H1 (cell line): ENCODE data around the gene MTARC1. TPM values are rescaled to one million over a fixed set of nuclear protein-coding genes. Genes with fewer than 3 reads are reported as not detected.

Experiments
- CTCF ChIA-PET: fragments of 300-600 bp; sonication (Branson Sonifier 250); formaldehyde crosslinking; loops from one replicate; lab custom pipeline; 2021; ENCODE audit not compliant: partially characterized antibody; lab: Charles Lee
- POLR2A ChIA-PET: fragments of 300-600 bp; sonication (Branson Sonifier 250); formaldehyde crosslinking; loops from one replicate; lab custom pipeline; 2021; ENCODE audit warnings: inconsistent platforms; ENCODE audit not compliant: partially characterized antibody; lab: Charles Lee
- DNase-seq, 2 experiments: peaks; one replicate each; pipeline versions ENCODE4 v3.0.0 to v3.0.0-alpha.2; 2010 to 2022; ENCODE audit warnings: low spot score in 2 of 2, low read depth in 1 of 2, mixed read lengths in 1 of 2
- FAIRE-seq: peaks from 2 replicates; lab custom pipeline; 2011; peaks lifted over from hg19 to GRCh38; lab: Jason Lieb, UNC
- H2AFZ ChIP-seq: 2 replicates; pipeline ENCODE4 v1.8.1; 2012; ENCODE audit warnings: low read length, inconsistent platforms
- H2AK5ac ChIP-seq: 2 replicates; pipeline ENCODE4 v1.6.1; 2013; ENCODE audit warnings: low read depth, low read length
- H2BK120ac ChIP-seq: replicated peaks from 2 replicates; pipeline ENCODE3; 2013; ENCODE audit warnings: low read depth, low read length, inconsistent platforms
- H2BK12ac ChIP-seq: 2 replicates; pipeline ENCODE4 v1.6.1; 2013; ENCODE audit warnings: low read depth, low read length
- H2BK15ac ChIP-seq: 2 replicates; pipeline ENCODE4 v1.6.1; 2013; ENCODE audit warnings: low read length
- H2BK20ac ChIP-seq: 2 replicates; pipeline ENCODE4 v1.6.1; 2013; ENCODE audit warnings: low read length
- H2BK5ac ChIP-seq: 2 replicates; pipeline ENCODE4 v1.6.1; 2013; ENCODE audit warnings: low read depth, low read length
- H3K14ac ChIP-seq: 2 replicates; pipeline ENCODE4 v1.6.1; 2013; ENCODE audit warnings: inconsistent platforms; ENCODE audit not compliant: insufficient read length
- H3K18ac ChIP-seq: 2 replicates; pipeline ENCODE4 v1.6.1; 2013; ENCODE audit warnings: low read length; ENCODE audit errors: extremely low read depth
- H3K23ac ChIP-seq: 2 replicates; pipeline ENCODE4 v1.6.1; 2013; ENCODE audit warnings: inconsistent platforms; ENCODE audit not compliant: insufficient read length
- H3K23me2 ChIP-seq: 2 replicates; pipeline ENCODE4 v1.6.1; 2013; ENCODE audit warnings: low read depth, low read length
- H3K27ac ChIP-seq: 2 replicates; pipeline ENCODE4 v1.6.1; 2011; ENCODE audit warnings: low read depth, low read length, inconsistent platforms
- H3K27me3 ChIP-seq, 4 experiments: replicated peaks in 1 of 4; 1 replicate in 1 of 4; 2 replicates in 3 of 4; pipeline versions ENCODE4 v1.6.1 to v1.8.1; 2011 to 2013; ENCODE audit warnings: low read length in 3 of 4, mild to moderate bottlenecking in 3 of 4, inconsistent platforms in 2 of 4, mixed read lengths in 2 of 4, moderate library complexity in 1 of 4; ENCODE audit not compliant: control insufficient read depth in 3 of 4, insufficient read depth in 3 of 4; ENCODE audit errors: extremely low read depth in 1 of 4
- H3K36me3 ChIP-seq, 4 experiments: 2 replicates each; pipeline versions ENCODE4 v1.6.1 to v1.8.1; 2011 to 2013; ENCODE audit warnings: mild to moderate bottlenecking in 4 of 4, low read length in 3 of 4, moderate library complexity in 2 of 4, control low read depth in 1 of 4, inconsistent platforms in 1 of 4; ENCODE audit not compliant: insufficient read depth in 4 of 4, control insufficient read depth in 2 of 4
- H3K4ac ChIP-seq: replicated peaks from 2 replicates; pipeline ENCODE3; 2013; ENCODE audit warnings: low read length, low read depth, mixed read lengths, inconsistent platforms; ENCODE audit not compliant: insufficient read length
- H3K4me1 ChIP-seq, 4 experiments: replicated peaks in 1 of 4; 1 replicate in 1 of 4; 2 replicates in 3 of 4; pipeline versions ENCODE4 v1.6.1 to v1.8.1; 2011 to 2013; ENCODE audit warnings: low read length in 3 of 4, inconsistent platforms in 2 of 4, mixed read lengths in 1 of 4; ENCODE audit not compliant: insufficient read depth in 4 of 4, control insufficient read depth in 3 of 4
- H3K4me2 ChIP-seq, 2 experiments: 2 replicates each; pipeline versions ENCODE4 v1.6.1 to v1.8.1; 2011 to 2013; ENCODE audit warnings: low read depth in 2 of 2, low read length in 2 of 2, control low read depth in 1 of 2, inconsistent platforms in 1 of 2, mild to moderate bottlenecking in 1 of 2; ENCODE audit not compliant: insufficient read depth in 1 of 2
- H3K4me3 ChIP-seq, 4 experiments: fragments of 200-600, 300-600 bp in 1 of 4; sonication (generic), shearing (Covaris generic), sonication (Bioruptor Twin) in 1 of 4; 2 replicates each; pipeline versions ENCODE4 v1.5.1 to v1.8.1; 2011 to 2016; ENCODE audit warnings: low read length in 4 of 4, low read depth in 3 of 4, control low read depth in 2 of 4, inconsistent platforms in 2 of 4, mild to moderate bottlenecking in 2 of 4, mixed read lengths in 1 of 4, moderate library complexity in 1 of 4; ENCODE audit not compliant: insufficient read depth in 2 of 4; ENCODE audit errors: extremely low read depth in 1 of 4
- H3K56ac ChIP-seq: replicated peaks from 2 replicates; pipeline ENCODE3; 2013; ENCODE audit warnings: low read depth, mild to moderate bottlenecking, mixed read lengths, low read length, inconsistent platforms; ENCODE audit not compliant: insufficient read length
- H3K79me1 ChIP-seq: 2 replicates; pipeline ENCODE4 v1.6.1; 2013; ENCODE audit warnings: low read depth, low read length, control low read depth
- H3K79me2 ChIP-seq, 2 experiments: 2 replicates each; pipeline versions ENCODE4 v1.6.1 to v1.8.1; 2012 to 2013; ENCODE audit warnings: low read length in 2 of 2, mild to moderate bottlenecking in 2 of 2, inconsistent platforms in 1 of 2; ENCODE audit not compliant: insufficient read depth in 2 of 2, control insufficient read depth in 1 of 2
- H3K9ac ChIP-seq, 4 experiments: replicated peaks in 1 of 4; 1 replicate in 1 of 4; 2 replicates in 3 of 4; pipeline versions ENCODE4 v1.6.1 to v1.8.1; 2011 to 2013; ENCODE audit warnings: low read depth in 3 of 4, low read length in 3 of 4, control low read depth in 2 of 4, mild to moderate bottlenecking in 2 of 4, moderate library complexity in 2 of 4, inconsistent platforms in 1 of 4; ENCODE audit errors: extremely low read depth in 1 of 4
- H3K9me3 ChIP-seq, 2 experiments: 2 replicates each; pipeline versions ENCODE4 v1.6.1 to v1.8.1; 2012 to 2013; ENCODE audit warnings: mild to moderate bottlenecking in 2 of 2, moderate library complexity in 2 of 2, control low read depth in 1 of 2, inconsistent platforms in 1 of 2, low read depth in 1 of 2, low read length in 1 of 2, mixed read lengths in 1 of 2; ENCODE audit not compliant: insufficient read depth in 2 of 2
- H4K20me1 ChIP-seq, 2 experiments: replicated peaks in 1 of 2; 2 replicates each; pipeline versions ENCODE3 to v1.8.1; 2011 to 2013; ENCODE audit warnings: inconsistent platforms in 2 of 2, low read length in 2 of 2, mild to moderate bottlenecking in 1 of 2; ENCODE audit not compliant: insufficient read depth in 2 of 2, control insufficient read depth in 1 of 2
- H4K5ac ChIP-seq: 2 replicates; pipeline ENCODE4 v1.6.1; 2013; ENCODE audit warnings: low read length, low read depth, mixed read lengths, inconsistent platforms; ENCODE audit not compliant: insufficient read length
- H4K8ac ChIP-seq: 2 replicates; pipeline ENCODE4 v1.8.0; 2013; ENCODE audit warnings: mild to moderate bottlenecking, moderate library complexity, low read length, inconsistent platforms; ENCODE audit not compliant: insufficient read depth; ENCODE audit errors: extremely low read depth
- H4K91ac ChIP-seq: replicated peaks from 2 replicates; pipeline ENCODE3; 2013; ENCODE audit warnings: low read length, mixed read lengths, inconsistent platforms; ENCODE audit not compliant: insufficient read length
- CHD2 ChIP-seq: IDR thresholded peaks from 2 replicates; pipeline ENCODE4 v1.6.1; 2012; ENCODE audit warnings: low read length, improper control_type of control experiment
- CTBP2 ChIP-seq: IDR thresholded peaks from 2 replicates; pipeline ENCODE4 v1.7.0; 2011; ENCODE audit warnings: borderline replicate concordance, mild to moderate bottlenecking, moderate library complexity, mixed read lengths, low read length; ENCODE audit not compliant: insufficient read depth, insufficient read length
- JUND ChIP-seq: IDR thresholded peaks from 2 replicates; pipeline ENCODE4 v1.6.1; 2011; ENCODE audit warnings: mild to moderate bottlenecking, improper control_type of control experiment, low read length
- KDM1A ChIP-seq: fragments of 200-600, 300-600 bp; sonication (generic); IDR thresholded peaks from 2 replicates; pipeline ENCODE4 v1.7.1; 2016; ENCODE audit warnings: mild to moderate bottlenecking, low read length, borderline replicate concordance
- MAFK ChIP-seq: IDR thresholded peaks from 2 replicates; pipeline ENCODE4 v1.6.1; 2012; ENCODE audit warnings: low read depth, mild to moderate bottlenecking, improper control_type of control experiment, low read length
- RBBP5 ChIP-seq: IDR thresholded peaks from 2 replicates; pipeline ENCODE4 v1.7.1; 2012; ENCODE audit warnings: low read depth, mild to moderate bottlenecking, inconsistent platforms, low read length, moderate library complexity, borderline replicate concordance
- RFX5 ChIP-seq: IDR thresholded peaks from 2 replicates; pipeline ENCODE4 v1.6.1; 2011; ENCODE audit warnings: low read depth, low read length, improper control_type of control experiment, borderline replicate concordance
- RNF2 ChIP-seq: fragments of 200-900, 300-1000 bp; sonication (generic); IDR thresholded peaks from 2 replicates; pipeline ENCODE4 v1.7.1; 2016; ENCODE audit warnings: borderline replicate concordance, low read depth, mild to moderate bottlenecking, antibody characterized with exemption, low read length; ENCODE audit not compliant: poor library complexity, severe bottlenecking; ENCODE audit errors: missing control alignments
- SIX5 ChIP-seq: IDR thresholded peaks from 2 replicates; pipeline ENCODE4 v1.6.1; 2011; ENCODE audit warnings: mild to moderate bottlenecking, low read depth, low read length
- SP2 ChIP-seq: IDR thresholded peaks from 2 replicates; pipeline ENCODE4 v1.6.1; 2012; ENCODE audit warnings: mild to moderate bottlenecking, low read length, inconsistent platforms
- TBP ChIP-seq: IDR thresholded peaks from 2 replicates; pipeline ENCODE4 v1.6.1; 2011; ENCODE audit warnings: low read depth, low read length, improper control_type of control experiment
- TEAD4 ChIP-seq: IDR thresholded peaks from 2 replicates; pipeline ENCODE4 v1.6.1; 2012; ENCODE audit warnings: low read depth, low read length, inconsistent platforms, mixed read lengths
- ZNF274 ChIP-seq: IDR thresholded peaks from 2 replicates; pipeline ENCODE4 v1.7.0; 2012; ENCODE audit warnings: low read length, borderline replicate concordance; ENCODE audit errors: extremely low read depth
- WGBS, 2 experiments: shearing (Covaris generic) in 1 of 2; methylation state at CpG; one replicate each; pipeline versions ENCODE4 v1.1.6 to v1.1.7; 2013 to 2015; ENCODE audit warnings: low lambda C conversion rate in 2 of 2, mixed read lengths in 2 of 2, inconsistent platforms in 1 of 2, low coverage in 1 of 2, missing lambda C conversion rate in 1 of 2; ENCODE audit not compliant: insufficient replicate concordance in 2 of 2, insufficient coverage in 1 of 2, insufficient read length in 1 of 2; ENCODE audit errors: extremely low coverage in 1 of 2, missing lambda C conversion rate in 1 of 2; 5-methylcytosine and 5-hydroxymethylcytosine counted together
- polyA plus RNA-seq, 7 experiments: library from polyadenylated mRNA; depleted of rRNA in 3 of 7; stranded (reverse) in 5 of 7; unstranded in 2 of 7; fragments of >200 nt in 5 of 7; fragments of 200-250 nt in 2 of 7; gene quantifications; 1 replicate in 5 of 7; 2 replicates in 1 of 7; 4 replicates in 1 of 7; pipeline versions ENCODE4 v1.2.1 to v1.2.3, GENCODE V29; 2011 to 2013; ENCODE audit warnings: missing spikeins in 2 of 7, mixed read lengths in 2 of 7
- total RNA-seq: library from RNA; stranded (reverse); fragmentation: NEBNext Ultra II Directional; extraction: Animal tissue kit (Norgen Biotek cat#: 25700); gene quantifications from 2 replicates; pipeline ENCODE4 v1.2.1, GENCODE V29; 2021
- TF ChIP-seq, protein P1 (sequence below): IDR thresholded peaks from 2 replicates; pipeline ENCODE4 v1.6.1; 2012; ENCODE audit warnings: inconsistent platforms

The MTARC1 gene
- total and polyA plus RNA-seq, 2 of the 8 experiments (the other 6 are each of a cell fraction or from before 2014, with no cell fraction given), result 17.2 to 46.2 TPM

DNA sequence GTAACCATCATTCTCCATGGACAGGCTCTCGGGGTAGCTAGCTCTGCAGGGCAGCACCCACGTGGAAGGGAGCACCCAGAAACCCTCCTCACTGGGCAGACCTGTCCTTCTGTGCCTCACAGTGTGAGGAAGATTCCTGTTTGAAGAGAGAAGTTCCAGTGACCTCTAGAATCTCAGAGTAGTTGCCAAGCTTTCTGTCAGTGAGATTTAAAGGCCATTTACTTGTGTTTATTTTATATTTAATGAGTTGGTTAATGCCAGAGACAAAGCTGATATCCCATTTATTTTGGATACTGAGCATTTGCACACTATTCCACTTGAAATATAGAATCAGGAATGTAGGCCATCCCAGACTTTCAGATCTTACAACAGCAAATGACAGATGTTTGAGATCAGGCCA is 28.7 kb downstream of the MTARC1 start:
- Histone ChIP-seq H4K20me1 (no peaks in the 10 kb centered on the region), H2BK20ac (no peak overlapping the region), H3K23me2 (no peaks in the 10 kb centered on the region), H2AFZ (no peak overlapping the region), H3K4me3 (no peak overlapping the region), H3K18ac (no peak overlapping the region), H3K9ac (no peak overlapping the region), H3K27me3 (no peaks in the 10 kb centered on the region), H3K14ac (no peak overlapping the region), H3K4me1 (peaks cover 0 to 8% (median 4%) of the 10 kb centered on the region in 4 experiments; a peak in 4 of 7 replicates), H3K79me1 (no peaks in the 10 kb centered on the region), H3K27ac (no peak overlapping the region), H4K91ac (no peak overlapping the region), H3K23ac (no peak overlapping the region), H2BK120ac (no peak overlapping the region), H3K4ac (no peak overlapping the region), H3K36me3 (peaks cover 0 to 15% (median 10%) of the 10 kb centered on the region in 4 experiments; a peak in 4 of 8 replicates), H3K56ac (no peak overlapping the region), H2BK5ac (no peak overlapping the region), H3K9me3 (no peaks in the 10 kb centered on the region), H3K4me2 (no peak overlapping the region), H3K79me2 (no peaks in the 10 kb centered on the region), H4K5ac (no peak overlapping the region), H2BK12ac (no peak overlapping the region), H4K8ac (no peak overlapping the region), H2BK15ac (no peak overlapping the region), H2AK5ac (no peak overlapping the region)
- POLR2A ChIA-PET, result interaction anchor here (0.8 kb wide), 1 partner anchor 9 kb away, joined by 3 read pairs; no protein-coding TSS in a partner anchor
- 96% methylated on average over 2 of the region's 2 CpGs; no CpG with 5 or more reads in 1 of the 2 experiments for WGBS, 2 experiments
- no peak for DNase-seq
- CTCF ChIA-PET, result interaction anchor here (0.7 to 2.7 kb wide), 3 partner anchors 8 to 26 kb away, joined by 3 to 15 read pairs (median 6); no protein-coding TSS in a partner anchor
- no peak for FAIRE-seq
- TF ChIP-seq TBP, result no peak
- TF ChIP-seq RFX5, result no peak
- no peak for TF ChIP-seq RNF2
- TF ChIP-seq RBBP5, result no peak
- TF ChIP-seq CHD2, result no peak
- no peak for TF ChIP-seq TEAD4
- no peak for TF ChIP-seq MAFK
- no peak for TF ChIP-seq SIX5
- TF ChIP-seq CTBP2, result no peak
- no peak for TF ChIP-seq ZNF274
- no peak for TF ChIP-seq JUND
- TF ChIP-seq SP2, result no peak
- TF ChIP-seq, protein P1, sequence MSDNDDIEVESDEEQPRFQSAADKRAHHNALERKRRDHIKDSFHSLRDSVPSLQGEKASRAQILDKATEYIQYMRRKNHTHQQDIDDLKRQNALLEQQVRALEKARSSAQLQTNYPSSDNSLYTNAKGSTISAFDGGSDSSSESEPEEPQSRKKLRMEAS, result no peak
- TF ChIP-seq KDM1A, result no peak
